NCI-H69 (cell line): ENCODE results near the gene IL22RA1.

Experiments
- DNase-seq: peaks from one replicate; lab custom pipeline; 2025; lab: John Stamatoyannopoulos, UW

The IL22RA1 gene

DNA sequence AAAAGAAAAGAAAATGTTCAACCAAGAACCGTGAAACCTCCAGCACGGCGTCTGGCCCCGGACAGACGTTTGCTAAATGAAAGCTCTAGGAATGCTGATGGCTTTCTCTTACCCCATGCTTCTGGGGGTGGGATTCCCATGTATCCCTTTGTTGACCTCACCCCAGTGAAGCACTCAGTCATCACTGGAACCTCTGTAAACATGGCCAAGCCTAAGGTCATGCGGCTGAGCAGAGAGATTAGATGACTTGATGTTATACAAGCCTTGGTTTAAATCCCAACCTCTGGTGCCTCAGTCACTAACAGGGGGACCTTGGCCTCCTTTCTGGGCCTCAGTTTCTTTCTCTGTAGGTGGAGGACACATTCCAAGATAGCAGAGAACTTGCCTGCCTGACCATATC lies 28.2 kb downstream of the IL22RA1 start:
- DNase-seq, result no peak

GRCh38 chr1:24113641-24114033 lies 29.3 kb downstream of the IL22RA1 start:
- no peak for DNase-seq

DNA sequence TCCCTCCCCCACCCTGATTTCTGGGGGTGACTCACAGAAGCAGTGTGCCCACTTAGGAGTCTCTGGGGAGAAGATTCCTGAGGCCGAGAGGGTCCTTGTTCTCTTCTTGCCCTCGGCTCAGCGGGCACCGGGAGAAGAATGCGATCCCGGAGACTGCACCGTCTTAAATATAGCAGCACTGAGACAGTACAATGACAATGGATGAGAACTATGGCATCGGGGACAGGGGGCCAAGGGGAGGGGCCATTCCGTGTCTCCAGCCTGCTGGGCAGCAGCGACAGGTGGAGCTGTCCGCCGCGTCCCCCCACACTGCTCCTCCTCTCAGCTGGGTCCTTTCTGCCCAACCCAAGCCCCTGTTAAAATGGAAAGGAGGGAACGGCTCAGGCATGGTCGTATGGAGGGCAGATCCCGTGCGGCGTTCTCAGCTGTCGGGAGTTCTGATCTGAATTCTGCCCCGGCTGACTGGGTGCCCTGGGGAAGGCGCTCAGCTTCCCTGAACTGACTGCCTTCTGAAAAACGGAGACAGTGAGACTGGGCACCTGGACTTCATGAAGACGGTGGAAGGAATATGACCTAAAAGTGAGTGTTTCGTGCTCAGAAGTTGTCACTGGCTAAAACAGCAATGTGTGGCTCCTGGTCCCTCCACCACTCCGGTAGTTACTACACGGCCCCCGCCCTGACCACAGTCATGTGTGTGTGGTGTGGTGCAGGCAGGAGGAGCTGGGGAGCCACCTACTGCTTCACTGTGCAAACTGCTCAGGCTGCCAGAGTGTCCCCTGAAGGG lies 30.8 kb downstream of the IL22RA1 start, which contains the start of gene MYOM3:
TSS of gene MYOM3 (minus strand) at position 140 of the 784 bp plus-strand sequence. CDS start 3,499 bp downstream, outside the sequence.
- peak; percentile 71 for DNase-seq

DNA sequence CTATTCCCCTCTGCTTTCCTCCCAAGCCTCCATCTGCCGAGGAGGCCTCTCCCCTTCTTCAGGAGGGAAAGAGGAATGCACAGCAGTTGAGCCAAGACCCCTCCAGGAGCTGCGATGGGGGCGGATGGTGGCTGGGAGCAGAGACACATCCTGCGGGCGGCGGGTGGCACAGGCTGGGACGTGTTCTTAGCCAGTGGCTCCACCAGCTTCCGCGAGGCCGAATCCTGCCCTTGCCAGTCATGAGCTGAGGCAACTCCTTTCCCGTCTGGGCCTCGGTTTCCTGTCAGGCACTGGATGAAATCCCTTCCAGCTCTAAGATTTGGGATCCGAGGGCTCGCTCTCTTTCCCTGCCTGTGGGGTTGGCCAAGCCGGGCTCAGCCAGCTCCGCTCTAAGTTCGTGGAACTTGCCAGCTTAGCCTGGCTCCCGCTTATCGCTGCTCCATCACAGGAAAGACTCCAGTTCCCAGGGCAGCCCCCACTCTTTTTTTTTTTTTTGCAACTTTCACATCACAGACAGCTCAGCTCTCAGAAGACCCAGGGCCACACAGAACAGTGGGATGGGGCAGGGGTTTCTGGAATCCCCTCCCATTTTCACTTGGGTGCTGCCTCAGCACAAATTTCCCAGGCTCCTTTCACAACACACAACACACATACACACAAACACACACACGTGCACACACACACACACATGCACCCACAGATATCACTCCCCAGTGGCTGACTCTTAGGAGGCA lies 31.5 kb downstream of the IL22RA1 start:
- DNase-seq, result no peak

- DNase-seq, result no peak
Observed at GRCh38 chr1:24110642-24111261, 32.2 kb downstream of the IL22RA1 start.

DNA sequence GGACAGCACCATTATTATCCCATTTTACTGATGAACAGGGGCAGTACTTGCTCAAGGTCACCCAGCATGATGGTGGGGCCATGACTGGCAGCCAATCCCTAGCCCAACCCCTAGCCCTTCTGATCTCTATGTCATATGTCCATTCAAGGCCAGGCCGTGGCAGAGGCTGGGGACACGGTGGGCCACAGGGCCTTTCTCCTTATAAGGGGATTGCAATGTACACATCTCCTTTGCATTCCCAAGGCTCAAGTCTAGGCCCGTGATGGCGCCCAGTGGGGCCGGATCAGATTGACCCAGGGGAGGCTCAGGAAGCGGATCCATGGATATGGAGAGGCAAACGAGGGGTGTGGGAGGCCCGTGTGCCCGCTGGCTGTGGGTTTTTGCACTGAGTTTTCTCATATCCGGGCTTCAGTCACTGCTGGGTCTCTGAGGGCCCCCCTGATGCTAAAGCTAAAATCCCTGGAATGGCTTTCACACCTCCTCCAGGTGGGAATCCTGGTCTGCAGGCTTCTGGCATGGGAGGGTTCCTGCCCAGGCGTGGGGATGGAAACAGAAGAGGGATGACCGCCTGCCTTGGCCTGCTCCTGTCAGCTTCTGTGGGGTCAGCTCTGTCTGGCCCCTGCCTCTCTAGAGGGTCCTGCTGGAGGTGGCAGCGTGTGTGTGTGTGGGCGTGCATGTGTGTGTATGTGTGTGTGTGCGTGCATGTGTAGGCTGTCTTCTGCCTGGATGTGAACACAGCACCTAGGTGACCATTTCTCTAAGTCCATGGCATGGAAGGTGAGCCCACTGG lies 33.1 kb downstream of the IL22RA1 start:
- DNase-seq, result no peak

DNA sequence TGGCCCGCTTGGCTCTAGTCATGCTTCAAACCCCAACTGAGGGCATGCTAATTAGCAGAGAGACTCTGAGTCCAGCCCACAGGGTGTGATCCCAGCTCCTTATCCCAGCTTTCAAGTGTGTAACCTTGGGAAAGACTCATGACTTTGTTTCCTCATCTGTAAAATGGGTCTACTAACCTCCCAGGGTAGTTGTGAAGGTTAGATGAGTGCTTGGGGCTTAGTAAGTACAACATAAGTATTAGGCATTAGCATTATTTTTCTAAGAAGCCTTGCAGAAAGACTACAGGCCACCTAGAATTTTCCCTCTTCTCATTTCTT lies 33.8 kb downstream of the IL22RA1 start:
- DNase-seq, result no peak

DNA sequence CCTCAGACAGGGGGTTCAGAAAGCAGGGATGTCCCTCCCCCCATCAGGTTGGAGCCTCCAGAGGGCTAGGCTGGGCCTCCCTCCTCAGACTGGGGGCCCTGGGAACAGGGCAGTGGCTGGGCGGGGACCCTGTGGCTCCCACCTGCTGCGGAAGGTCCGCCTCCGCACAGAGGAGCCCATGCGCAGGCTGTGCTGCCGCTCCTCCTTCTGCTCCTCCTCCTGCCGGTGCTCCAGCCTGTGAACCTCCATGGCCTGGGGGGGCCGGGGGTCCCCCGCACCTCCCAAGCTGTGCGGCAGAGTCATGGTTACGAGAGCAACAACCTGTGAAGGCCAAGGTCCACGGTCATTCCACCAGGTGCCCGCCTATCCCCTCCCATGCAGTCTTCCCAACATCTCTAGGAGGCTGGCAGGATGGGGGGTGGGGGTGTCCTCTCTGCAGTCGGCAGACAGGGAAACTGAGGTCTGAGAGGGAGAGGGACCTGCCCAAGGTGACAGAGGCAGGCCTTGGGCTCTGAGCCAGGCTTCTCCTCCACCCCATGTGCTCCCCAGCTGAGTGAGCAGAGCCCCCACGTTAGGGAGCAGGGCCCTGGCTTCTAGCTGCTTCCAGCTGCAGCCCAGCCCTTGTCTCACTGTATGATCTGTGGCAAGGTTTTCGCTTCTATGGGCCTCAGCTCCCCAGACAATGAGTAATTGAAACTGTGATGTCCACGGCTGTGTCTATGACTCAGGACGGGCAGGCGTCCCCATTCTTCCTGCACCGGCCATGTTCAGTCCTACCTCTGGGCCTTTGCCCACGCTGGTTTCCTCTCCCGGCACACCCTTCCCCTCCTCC lies 34.4 kb downstream of the IL22RA1 start:
- DNase-seq, result no peak

DNA sequence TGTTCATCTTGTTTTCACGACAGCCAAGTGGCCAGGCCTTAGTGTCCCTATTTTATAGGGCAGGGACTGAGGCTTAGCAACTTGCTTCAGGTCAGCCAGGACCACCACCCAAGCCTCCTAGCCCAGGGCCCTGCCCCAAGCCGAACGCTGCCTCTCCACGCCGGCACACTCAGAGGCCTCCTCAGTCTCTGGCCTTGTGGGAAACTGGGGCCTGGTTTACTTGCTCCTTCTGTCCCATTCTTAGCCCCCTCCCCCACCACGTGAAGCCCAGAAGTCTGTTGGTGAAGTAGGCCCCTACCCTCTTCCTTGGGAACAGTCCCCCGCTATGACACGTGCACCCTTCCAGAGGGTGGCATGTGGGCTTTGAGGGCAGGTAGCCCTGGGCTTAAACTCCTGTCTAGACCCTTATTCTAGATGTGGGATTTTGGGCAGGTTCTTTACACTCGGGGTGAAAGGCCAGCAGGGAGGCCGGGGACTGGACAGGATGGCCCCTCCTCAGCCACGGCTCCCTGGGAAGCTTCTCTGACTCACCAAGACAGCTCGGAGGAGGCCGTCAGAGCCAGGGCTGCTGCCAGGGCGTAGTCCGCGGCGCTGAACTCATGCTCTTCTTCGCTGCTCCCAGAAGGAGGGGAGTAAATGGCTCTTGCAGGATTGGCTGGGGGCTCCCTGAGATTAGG lies 35.3 kb downstream of the IL22RA1 start:
- DNase-seq, result no peak

DNA sequence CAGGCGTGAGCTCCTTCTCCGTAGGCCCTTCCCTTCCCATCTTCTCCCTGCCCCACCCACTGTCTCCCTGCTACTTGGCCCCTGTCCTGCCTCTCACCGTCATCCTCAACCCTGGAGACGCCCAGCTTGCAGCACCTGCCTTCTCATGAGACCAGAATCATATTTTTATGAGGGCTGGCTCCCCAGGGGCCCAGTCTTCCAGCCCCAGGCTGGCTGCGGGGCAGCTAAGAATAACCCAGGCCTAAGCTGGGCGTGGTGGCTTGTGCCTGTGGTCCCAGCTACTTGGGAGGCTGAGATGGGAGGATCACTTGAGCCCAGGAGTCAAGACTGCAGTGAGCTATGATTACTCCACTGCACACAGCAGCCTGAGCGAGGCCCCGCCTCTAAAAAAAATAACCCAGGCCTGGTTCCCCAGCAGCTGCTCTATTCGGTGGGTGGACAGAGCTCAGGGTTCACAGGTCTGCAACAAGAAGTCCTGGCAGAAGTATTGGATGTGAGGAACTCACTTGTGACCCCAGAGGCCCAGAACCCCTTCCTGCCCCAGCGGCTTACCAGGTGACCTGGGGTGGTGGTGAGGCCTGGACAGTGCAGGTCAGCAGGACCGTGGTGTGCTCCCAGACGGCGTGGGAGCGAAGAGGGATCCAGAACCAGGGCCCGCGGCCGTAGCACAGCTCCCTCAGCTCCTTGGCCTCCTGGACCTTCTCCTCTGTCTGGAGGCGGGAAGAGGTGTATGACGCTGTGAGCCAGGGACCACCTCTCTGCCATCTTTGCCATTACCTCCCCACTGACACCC lies 37.4 kb downstream of the IL22RA1 start:
- DNase-seq, result no peak

GRCh38 chr1:24104854-24105253 lies 38.1 kb downstream of the IL22RA1 start:
- no peak for DNase-seq

DNA sequence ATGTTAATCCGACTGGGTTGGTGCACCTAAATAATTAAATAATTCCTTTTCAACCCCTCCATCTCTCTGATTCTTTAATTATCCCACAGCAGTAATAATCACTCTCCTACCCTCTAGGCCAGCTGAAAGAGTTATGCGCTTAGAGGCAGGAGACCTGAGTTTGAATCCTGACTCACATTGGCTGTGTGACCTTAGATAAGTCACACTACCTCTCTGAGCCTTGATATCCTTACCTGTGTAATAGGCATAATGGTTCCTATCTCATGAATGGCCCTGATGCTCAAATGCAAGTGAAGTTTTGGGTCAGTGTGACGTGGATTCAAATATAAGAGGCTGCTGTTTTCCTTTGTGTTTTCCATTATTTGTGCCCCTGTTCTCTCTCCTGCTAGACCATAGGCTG lies 39.1 kb downstream of the IL22RA1 start:
- no peak for DNase-seq

DNA sequence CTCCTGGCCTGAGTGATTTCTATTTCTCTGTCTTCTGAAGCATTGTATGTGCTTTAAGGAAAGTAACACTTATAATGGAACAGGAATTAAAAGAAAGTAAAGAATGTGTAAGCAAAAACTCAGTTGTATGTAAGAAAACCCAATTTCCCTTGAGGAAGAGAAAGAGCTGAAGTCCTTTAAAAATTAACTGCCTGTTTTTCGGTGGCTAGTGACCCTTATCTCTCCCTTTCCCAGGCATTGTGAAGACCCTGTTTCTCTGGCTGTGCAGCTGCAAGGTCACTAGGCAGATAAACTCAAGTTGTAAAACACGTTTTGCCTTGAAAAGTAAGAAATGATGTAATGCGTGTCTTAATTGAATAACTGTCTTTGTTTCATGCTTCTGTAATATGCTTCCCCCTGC lies 39.5 kb downstream of the IL22RA1 start:
- no peak for DNase-seq

- DNase-seq, result no peak
Observed at GRCh38 chr1:24102961-24103360, 40.0 kb downstream of the IL22RA1 start.

DNA sequence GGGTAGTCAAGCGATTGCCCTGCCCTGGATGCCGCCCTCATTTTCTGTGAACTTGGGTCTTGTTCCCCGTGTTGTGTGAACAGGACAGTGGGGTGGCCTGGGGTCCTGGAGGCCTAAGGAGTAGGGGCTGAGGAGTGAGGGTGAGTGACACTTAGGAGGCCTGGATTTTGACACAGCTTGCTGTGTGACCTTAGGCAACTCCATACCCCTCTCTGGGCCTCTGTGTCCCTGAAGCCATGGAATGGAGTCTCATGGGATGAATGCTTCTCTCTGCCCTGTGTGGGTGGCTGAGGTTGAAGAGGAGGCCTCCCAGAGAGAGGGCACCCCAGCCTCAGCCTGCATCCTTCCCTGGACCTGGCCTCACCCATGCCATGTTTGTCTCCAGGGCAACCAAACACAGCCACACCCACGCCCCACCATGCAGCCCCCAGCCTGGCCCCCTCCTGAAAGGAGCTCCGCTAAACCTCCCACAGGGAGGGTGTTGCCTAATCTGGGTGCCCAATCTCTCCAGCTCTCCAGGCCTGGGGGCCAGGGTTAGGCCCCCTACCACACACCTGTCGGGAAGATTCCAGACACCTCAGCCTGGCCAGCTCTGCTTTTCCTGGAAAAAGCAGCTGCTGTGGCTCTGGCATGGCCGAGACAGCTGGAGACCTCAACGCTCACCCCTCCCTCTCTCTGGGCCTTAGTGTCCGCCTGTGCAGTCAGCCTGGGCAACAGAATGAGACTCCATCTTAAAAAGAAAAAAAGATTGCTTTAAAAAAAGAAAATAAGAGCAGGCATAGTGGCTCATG lies 40.9 kb downstream of the IL22RA1 start:
- peak; percentile 14 for DNase-seq

GRCh38 chr1:24100945-24101737 lies 41.8 kb downstream of the IL22RA1 start:
- peak; percentile 3 for DNase-seq

DNA sequence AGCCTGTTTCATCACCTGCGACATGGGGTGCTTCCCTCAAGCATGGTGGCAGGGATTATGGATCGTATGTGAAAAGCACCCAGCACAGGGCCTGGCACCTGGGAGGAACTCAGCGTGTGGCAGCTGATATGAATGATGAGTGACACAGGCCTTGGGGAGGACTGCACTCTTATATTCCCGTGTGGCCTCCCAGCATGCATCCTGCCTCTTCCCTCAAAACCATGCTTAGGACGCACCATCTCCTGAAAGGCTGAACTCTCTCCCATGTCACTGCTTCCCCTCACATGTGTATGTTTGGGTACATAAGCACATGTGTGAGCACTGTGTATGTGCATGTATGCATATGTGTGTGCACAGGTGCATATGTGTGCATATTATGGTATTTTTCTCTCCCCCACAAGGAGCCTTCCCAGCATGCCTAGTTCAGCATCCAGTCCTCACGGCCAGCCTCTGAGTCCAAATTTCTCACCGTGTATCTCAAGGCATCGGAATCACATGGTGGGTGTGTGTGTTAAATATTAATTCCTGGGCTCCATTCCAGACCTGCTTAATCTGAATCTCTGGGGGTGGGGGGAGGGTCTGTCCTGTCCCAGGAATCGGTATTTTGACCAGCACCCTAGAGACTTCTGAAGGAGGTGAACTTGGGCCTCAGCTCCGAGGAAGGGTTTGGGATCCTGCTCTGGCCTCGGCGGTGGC lies 43.8 kb downstream of the IL22RA1 start:
- no peak for DNase-seq

- no peak for DNase-seq
Observed at GRCh38 chr1:24098102-24098501, 44.8 kb downstream of the IL22RA1 start.
